Islet of Langerhans (tissue), 1 donor: Measurements from ENCODE around the gene TUBGCP6.

Source experiments
- FAIRE-seq: peaks from one replicate; lab custom pipeline; 2011; peaks lifted over from hg19 to GRCh38; lab: Jason Lieb, UNC

The TUBGCP6 gene

GRCh38 chr22:50224071-50224470, 20.8 kb downstream of the TUBGCP6 start:
- FAIRE-seq: no peak

- no peak for FAIRE-seq
These were observed 22.3 kb downstream of the TUBGCP6 start for GRCh38 chr22:50222508-50222907.

GRCh38 chr22:50221410-50222300, 23.2 kb downstream of the TUBGCP6 start:
- FAIRE-seq: no peak

- no peak for FAIRE-seq
These were observed 24.0 kb downstream of the TUBGCP6 start for GRCh38 chr22:50220603-50221409.

GRCh38 chr22:50219800-50220602, 24.8 kb downstream of the TUBGCP6 start:
- no peak for FAIRE-seq

- no peak for FAIRE-seq
These were observed 25.7 kb downstream of the TUBGCP6 start for GRCh38 chr22:50218996-50219727.

- no peak for FAIRE-seq
These were observed 26.4 kb downstream of the TUBGCP6 start for GRCh38 chr22:50218153-50218995.

GRCh38 chr22:50217543-50218152, 27.2 kb downstream of the TUBGCP6 start:
- FAIRE-seq: no peak

- no peak for FAIRE-seq
These were observed 27.9 kb downstream of the TUBGCP6 start for GRCh38 chr22:50216684-50217520.

GRCh38 chr22:50216055-50216683, 28.7 kb downstream of the TUBGCP6 start:
- FAIRE-seq: no peak

- FAIRE-seq: no peak
These were observed 29.3 kb downstream of the TUBGCP6 start for GRCh38 chr22:50215297-50216054.

GRCh38 chr22:50213263-50213662, 31.6 kb downstream of the TUBGCP6 start:
- FAIRE-seq: no peak

- no peak for FAIRE-seq
These were observed 33.7 kb downstream of the TUBGCP6 start for GRCh38 chr22:50211147-50211546.

GRCh38 chr22:50210378-50211139, 34.3 kb downstream of the TUBGCP6 start:
- no peak for FAIRE-seq

GRCh38 chr22:50209893-50210292, 34.9 kb downstream of the TUBGCP6 start:
- FAIRE-seq: no peak

GRCh38 chr22:50208939-50209892, 35.6 kb downstream of the TUBGCP6 start:
- FAIRE-seq: no peak
